DND-41 (cell line): ENCODE results near the gene OR7C1.

Source experiments
- CTCF ChIP-seq: IDR thresholded peaks from 2 replicates; pipeline ENCODE4 v1.5.1; 2012; ENCODE audit warnings: borderline replicate concordance, low read length, moderate library complexity, mild to moderate bottlenecking; ENCODE audit not compliant: poor library complexity, severe bottlenecking; ENCODE audit errors: extremely low read depth
- EZH2 ChIP-seq: IDR thresholded peaks from 3 replicates; pipeline ENCODE4 v1.6.1; 2012; ENCODE audit warnings: borderline replicate concordance, low read depth, mild to moderate bottlenecking, moderate library complexity, low read length, inconsistent platforms; ENCODE audit not compliant: severe bottlenecking

GRCh38 chr19:14779151-14779550, 55.8 kb downstream of the OR7C1 start:
- no peak for TF ChIP-seq CTCF
- TF ChIP-seq EZH2, result no peak
